ENCODE results near the gene MPRIP.

DNA sequence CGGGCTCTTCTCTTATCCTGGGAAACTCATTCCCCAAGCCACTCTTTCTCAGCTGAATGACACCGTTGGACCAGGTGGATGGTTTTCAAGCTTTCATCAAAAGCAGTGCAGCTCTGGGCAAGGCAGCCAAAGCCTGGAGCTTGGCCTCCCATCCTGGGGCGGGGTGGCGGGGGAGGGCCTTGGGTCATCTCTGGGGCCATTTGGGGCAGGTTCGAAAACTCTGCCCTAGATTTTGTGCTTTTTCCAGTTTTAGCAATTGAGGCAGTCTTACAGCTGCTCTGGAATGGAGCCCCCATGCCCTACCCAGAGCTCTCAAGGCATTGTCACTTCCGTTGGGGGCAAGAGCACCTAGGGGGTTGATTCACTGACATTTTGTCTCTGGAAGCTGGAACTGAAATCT lies 9.1 kb downstream of the MPRIP start:
- TF ChIP-seq EP300 (IDR thresholded peaks at IDR 0.05) = no peak
- TF ChIP-seq CTCF (IDR thresholded peaks at IDR 0.05) = no peak
- no peak for TF ChIP-seq POLR2A (IDR thresholded peaks at IDR 0.05)
